Thyroid gland (tissue), 4 donors: ENCODE data around the gene E4F1.
"Not testable (repeated sequence)": the region's sequence is repeated elsewhere in the genome, so short reads cannot be mapped to it uniquely, and the experiment has no call there.

Experiments
- POLR2A ChIP-seq, 2 donors: fragments of 450-650 bp; IDR thresholded peaks; one replicate each; pipeline ENCODE4 v1.6.1; 2017; ENCODE audit warnings: antibody characterized with exemption in 2 of 2, mild to moderate bottlenecking in 2 of 2, moderate library complexity in 1 of 2
- TF ChIP-seq, protein P1 (sequence below), 6 experiments: fragments of 200-600 bp in 3 of 6; fragments of 450-650 bp in 3 of 6; sonication (generic) in 3 of 6; IDR thresholded peaks; one replicate each; pipeline ENCODE4 v1.5.1; 2016 to 2019; ENCODE audit warnings: antibody characterized with exemption in 6 of 6, mild to moderate bottlenecking in 2 of 6, inconsistent platforms in 1 of 6, moderate library complexity in 1 of 6

DNA sequence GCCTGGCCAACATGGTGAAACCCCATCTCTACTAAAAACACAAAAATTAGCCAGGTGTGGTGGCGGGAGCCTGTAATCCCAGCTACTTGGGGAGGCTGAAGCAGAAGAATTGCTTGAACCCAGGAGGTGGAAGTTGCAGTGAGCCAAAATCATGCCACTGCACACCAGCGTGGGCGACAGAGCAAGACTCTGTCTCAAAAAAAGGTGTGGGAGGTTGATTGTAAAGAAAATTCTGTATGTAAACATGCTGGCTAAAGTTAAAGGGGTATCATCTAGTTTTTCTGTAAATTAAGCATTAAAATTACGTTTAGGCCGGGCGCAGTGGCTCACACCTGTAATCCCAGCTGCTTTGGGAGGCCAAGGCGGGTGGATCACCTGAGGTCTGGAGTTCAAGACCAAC is 35.1 kb downstream of the E4F1 start:
- TF ChIP-seq, protein P1, sequence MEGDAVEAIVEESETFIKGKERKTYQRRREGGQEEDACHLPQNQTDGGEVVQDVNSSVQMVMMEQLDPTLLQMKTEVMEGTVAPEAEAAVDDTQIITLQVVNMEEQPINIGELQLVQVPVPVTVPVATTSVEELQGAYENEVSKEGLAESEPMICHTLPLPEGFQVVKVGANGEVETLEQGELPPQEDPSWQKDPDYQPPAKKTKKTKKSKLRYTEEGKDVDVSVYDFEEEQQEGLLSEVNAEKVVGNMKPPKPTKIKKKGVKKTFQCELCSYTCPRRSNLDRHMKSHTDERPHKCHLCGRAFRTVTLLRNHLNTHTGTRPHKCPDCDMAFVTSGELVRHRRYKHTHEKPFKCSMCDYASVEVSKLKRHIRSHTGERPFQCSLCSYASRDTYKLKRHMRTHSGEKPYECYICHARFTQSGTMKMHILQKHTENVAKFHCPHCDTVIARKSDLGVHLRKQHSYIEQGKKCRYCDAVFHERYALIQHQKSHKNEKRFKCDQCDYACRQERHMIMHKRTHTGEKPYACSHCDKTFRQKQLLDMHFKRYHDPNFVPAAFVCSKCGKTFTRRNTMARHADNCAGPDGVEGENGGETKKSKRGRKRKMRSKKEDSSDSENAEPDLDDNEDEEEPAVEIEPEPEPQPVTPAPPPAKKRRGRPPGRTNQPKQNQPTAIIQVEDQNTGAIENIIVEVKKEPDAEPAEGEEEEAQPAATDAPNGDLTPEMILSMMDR (IDR thresholded peaks at IDR 0.05), result not testable (repeated sequence)
- TF ChIP-seq POLR2A (IDR thresholded peaks at IDR 0.05), result not testable (repeated sequence)
